ENCODE results near the gene NBL1.
A peak's percentile ranks its signal among the peaks of the same experiment; 100 is the strongest.

Gene NBL1

GRCh38 chr1:19665186-19665495 is 21.0 kb downstream of the NBL1 start:
- Histone ChIP-seq H3K36me3 (ENCODE audit: control insufficient read depth, insufficient read depth, low read length) (no peaks in the 10 kb centered on the region), H3K9ac (ENCODE audit: low read depth, low read length) (no peak overlapping the region), H3K9me3 (ENCODE audit: control insufficient read depth, insufficient read depth, low read length) (no peaks in the 10 kb centered on the region), H3K27me3 (ENCODE audit: control insufficient read depth, insufficient read depth, low read length) (peaks cover 56% of the 10 kb centered on the region), H3K4me3 (ENCODE audit: low read depth, low read length) (peak overlapping the region; percentile 46), H3K4me1 (ENCODE audit: control insufficient read depth, insufficient read depth, low read length) (no peaks in the 10 kb centered on the region)

- Histone ChIP-seq H3K9me3 (ENCODE audit: control insufficient read depth, insufficient read depth, low read length) (no peaks in the 10 kb centered on the region), H3K36me3 (ENCODE audit: control insufficient read depth, insufficient read depth, low read length) (no peaks in the 10 kb centered on the region), H3K4me3 (ENCODE audit: low read depth, low read length) (peak overlapping the region; percentile 46), H3K27me3 (ENCODE audit: control insufficient read depth, insufficient read depth, low read length) (peaks cover 56% of the 10 kb centered on the region), H3K9ac (ENCODE audit: low read depth, low read length) (no peak overlapping the region), H3K4me1 (ENCODE audit: control insufficient read depth, insufficient read depth, low read length) (no peaks in the 10 kb centered on the region)
Observed at GRCh38 chr1:19665496-19666465, 21.7 kb downstream of the NBL1 start.

GRCh38 chr1:19668888-19669287 is 24.8 kb downstream of the NBL1 start:
- H3K4me3 ChIP-seq (ENCODE audit: low read depth, low read length) = no peak overlapping the region
- H3K27me3 ChIP-seq (ENCODE audit: control insufficient read depth, insufficient read depth, low read length) = peaks cover 50% of the 10 kb centered on the region
- H3K9ac ChIP-seq (ENCODE audit: low read depth, low read length) = no peak overlapping the region
- no peaks in the 10 kb centered on the region for H3K4me1 ChIP-seq (ENCODE audit: control insufficient read depth, insufficient read depth, low read length)
- no peaks in the 10 kb centered on the region for H3K9me3 ChIP-seq (ENCODE audit: control insufficient read depth, insufficient read depth, low read length)
- no peaks in the 10 kb centered on the region for H3K36me3 ChIP-seq (ENCODE audit: control insufficient read depth, insufficient read depth, low read length)

GRCh38 chr1:19670787-19671186 is 26.7 kb downstream of the NBL1 start:
- Histone ChIP-seq H3K4me3 (ENCODE audit: low read depth, low read length) (no peak overlapping the region), H3K4me1 (ENCODE audit: control insufficient read depth, insufficient read depth, low read length) (no peaks in the 10 kb centered on the region), H3K36me3 (ENCODE audit: control insufficient read depth, insufficient read depth, low read length) (no peaks in the 10 kb centered on the region), H3K9ac (ENCODE audit: low read depth, low read length) (no peak overlapping the region), H3K27me3 (ENCODE audit: control insufficient read depth, insufficient read depth, low read length) (peaks cover 48% of the 10 kb centered on the region), H3K9me3 (ENCODE audit: control insufficient read depth, insufficient read depth, low read length) (no peaks in the 10 kb centered on the region)

GRCh38 chr1:19672237-19672636 is 28.1 kb downstream of the NBL1 start:
- no peaks in the 10 kb centered on the region for H3K36me3 ChIP-seq (ENCODE audit: control insufficient read depth, insufficient read depth, low read length)
- H3K4me3 ChIP-seq (ENCODE audit: low read depth, low read length) = no peak overlapping the region
- H3K9ac ChIP-seq (ENCODE audit: low read depth, low read length) = no peak overlapping the region
- H3K4me1 ChIP-seq (ENCODE audit: control insufficient read depth, insufficient read depth, low read length) = no peaks in the 10 kb centered on the region
- peaks cover 37% of the 10 kb centered on the region for H3K27me3 ChIP-seq (ENCODE audit: control insufficient read depth, insufficient read depth, low read length)
- no peaks in the 10 kb centered on the region for H3K9me3 ChIP-seq (ENCODE audit: control insufficient read depth, insufficient read depth, low read length)

- Histone ChIP-seq H3K4me3 (ENCODE audit: low read depth, low read length) (no peak overlapping the region), H3K27me3 (ENCODE audit: control insufficient read depth, insufficient read depth, low read length) (peaks cover 18% of the 10 kb centered on the region)
Observed at GRCh38 chr1:19675797-19676196, 31.7 kb downstream of the NBL1 start.

GRCh38 chr1:19676438-19676922 is 32.4 kb downstream of the NBL1 start:
- H3K4me1 ChIP-seq (ENCODE audit: control insufficient read depth, insufficient read depth, low read length) = no peaks in the 10 kb centered on the region
- no peak overlapping the region for H3K9ac ChIP-seq (ENCODE audit: low read depth, low read length)
- no peaks in the 10 kb centered on the region for H3K36me3 ChIP-seq (ENCODE audit: control insufficient read depth, insufficient read depth, low read length)
- peaks cover 18% of the 10 kb centered on the region for H3K27me3 ChIP-seq (ENCODE audit: control insufficient read depth, insufficient read depth, low read length)
- H3K9me3 ChIP-seq (ENCODE audit: control insufficient read depth, insufficient read depth, low read length) = no peaks in the 10 kb centered on the region
- H3K4me3 ChIP-seq (ENCODE audit: low read depth, low read length) = no peak overlapping the region

More at GRCh38 chr1:19675797-19676196, 31.7 kb downstream of the NBL1 start:
- no peaks in the 10 kb centered on the region for H3K36me3 ChIP-seq (ENCODE audit: control insufficient read depth, insufficient read depth, low read length)
- no peak overlapping the region for H3K9ac ChIP-seq (ENCODE audit: low read depth, low read length)
- no peaks in the 10 kb centered on the region for H3K4me1 ChIP-seq (ENCODE audit: control insufficient read depth, insufficient read depth, low read length)
- no peaks in the 10 kb centered on the region for H3K9me3 ChIP-seq (ENCODE audit: control insufficient read depth, insufficient read depth, low read length)

GRCh38 chr1:19678493-19678892 is 34.4 kb downstream of the NBL1 start:
- no peaks in the 10 kb centered on the region for H3K9me3 ChIP-seq (ENCODE audit: control insufficient read depth, insufficient read depth, low read length)
- H3K27me3 ChIP-seq (ENCODE audit: control insufficient read depth, insufficient read depth, low read length) = peaks cover 15% of the 10 kb centered on the region
- no peak overlapping the region for H3K4me3 ChIP-seq (ENCODE audit: low read depth, low read length)
- H3K4me1 ChIP-seq (ENCODE audit: control insufficient read depth, insufficient read depth, low read length) = no peaks in the 10 kb centered on the region
- no peak overlapping the region for H3K9ac ChIP-seq (ENCODE audit: low read depth, low read length)
- no peaks in the 10 kb centered on the region for H3K36me3 ChIP-seq (ENCODE audit: control insufficient read depth, insufficient read depth, low read length)

- Histone ChIP-seq H3K9ac (ENCODE audit: low read depth, low read length) (no peak overlapping the region), H3K27me3 (ENCODE audit: control insufficient read depth, insufficient read depth, low read length) (peaks cover 15% of the 10 kb centered on the region), H3K9me3 (ENCODE audit: control insufficient read depth, insufficient read depth, low read length) (no peaks in the 10 kb centered on the region), H3K4me3 (ENCODE audit: low read depth, low read length) (no peak overlapping the region), H3K36me3 (ENCODE audit: control insufficient read depth, insufficient read depth, low read length) (no peaks in the 10 kb centered on the region), H3K4me1 (ENCODE audit: control insufficient read depth, insufficient read depth, low read length) (no peaks in the 10 kb centered on the region)
Observed at GRCh38 chr1:19678931-19679453, 34.9 kb downstream of the NBL1 start.

GRCh38 chr1:19679691-19680090 is 35.6 kb downstream of the NBL1 start:
- H3K36me3 ChIP-seq (ENCODE audit: control insufficient read depth, insufficient read depth, low read length) = no peaks in the 10 kb centered on the region
- no peaks in the 10 kb centered on the region for H3K9me3 ChIP-seq (ENCODE audit: control insufficient read depth, insufficient read depth, low read length)
- H3K9ac ChIP-seq (ENCODE audit: low read depth, low read length) = no peak overlapping the region
- no peaks in the 10 kb centered on the region for H3K4me1 ChIP-seq (ENCODE audit: control insufficient read depth, insufficient read depth, low read length)
- H3K27me3 ChIP-seq (ENCODE audit: control insufficient read depth, insufficient read depth, low read length) = peaks cover 13% of the 10 kb centered on the region
- no peak overlapping the region for H3K4me3 ChIP-seq (ENCODE audit: low read depth, low read length)

- no peaks in the 10 kb centered on the region for H3K9me3 ChIP-seq (ENCODE audit: control insufficient read depth, insufficient read depth, low read length)
- H3K27me3 ChIP-seq (ENCODE audit: control insufficient read depth, insufficient read depth, low read length) = peaks cover 6% of the 10 kb centered on the region
- no peaks in the 10 kb centered on the region for H3K36me3 ChIP-seq (ENCODE audit: control insufficient read depth, insufficient read depth, low read length)
- H3K9ac ChIP-seq (ENCODE audit: low read depth, low read length) = no peak overlapping the region
- H3K4me3 ChIP-seq (ENCODE audit: low read depth, low read length) = no peak overlapping the region
- no peaks in the 10 kb centered on the region for H3K4me1 ChIP-seq (ENCODE audit: control insufficient read depth, insufficient read depth, low read length)
Observed at GRCh38 chr1:19680644-19681043, 36.5 kb downstream of the NBL1 start.

GRCh38 chr1:19682257-19682656 is 38.1 kb downstream of the NBL1 start:
- H3K9ac ChIP-seq (ENCODE audit: low read depth, low read length) = no peak overlapping the region
- H3K4me3 ChIP-seq (ENCODE audit: low read depth, low read length) = no peak overlapping the region
- H3K36me3 ChIP-seq (ENCODE audit: control insufficient read depth, insufficient read depth, low read length) = no peaks in the 10 kb centered on the region
- peaks cover 5% of the 10 kb centered on the region for H3K4me1 ChIP-seq (ENCODE audit: control insufficient read depth, insufficient read depth, low read length)
- H3K27me3 ChIP-seq (ENCODE audit: control insufficient read depth, insufficient read depth, low read length) = no peaks in the 10 kb centered on the region
- no peaks in the 10 kb centered on the region for H3K9me3 ChIP-seq (ENCODE audit: control insufficient read depth, insufficient read depth, low read length)

Data from iPS-15b (cell line).